Astrocyte of the cerebellum (primary cell): Measurements from ENCODE around the gene BCAN.

Experiments used
- DNase-seq: peaks from one replicate; pipeline ENCODE4 v3.0.0-alpha.2; 2011; ENCODE audit warnings: low read depth
- H3K4me3 ChIP-seq: 2 replicates; pipeline ENCODE4 v1.5.1; 2011; ENCODE audit warnings: mild to moderate bottlenecking, low read depth, low read length, moderate library complexity
- CTCF ChIP-seq: IDR thresholded peaks from 2 replicates; pipeline ENCODE4 v1.5.1; 2012; ENCODE audit warnings: low read length, low read depth, moderate library complexity, mild to moderate bottlenecking; ENCODE audit errors: missing control alignments
- in situ Hi-C: cut with HindIII; loops from 2 replicates; pipeline ENCODE4 v1.10.0; 2017; ENCODE audit warnings: low sequenced_read_pairs

BCAN gene

GRCh38 chr1:156596426-156596825, 45.5 kb upstream of the BCAN start:
- no peak for TF ChIP-seq CTCF
- no peak for DNase-seq
- no peak overlapping the region for H3K4me3 ChIP-seq
- in situ Hi-C loops: no loop called here

GRCh38 chr1:156598125-156598524, 43.8 kb upstream of the BCAN start:
- TF ChIP-seq CTCF: no peak
- no peak for DNase-seq
- in situ Hi-C loops: no loop called here
- no peak overlapping the region for H3K4me3 ChIP-seq

DNA sequence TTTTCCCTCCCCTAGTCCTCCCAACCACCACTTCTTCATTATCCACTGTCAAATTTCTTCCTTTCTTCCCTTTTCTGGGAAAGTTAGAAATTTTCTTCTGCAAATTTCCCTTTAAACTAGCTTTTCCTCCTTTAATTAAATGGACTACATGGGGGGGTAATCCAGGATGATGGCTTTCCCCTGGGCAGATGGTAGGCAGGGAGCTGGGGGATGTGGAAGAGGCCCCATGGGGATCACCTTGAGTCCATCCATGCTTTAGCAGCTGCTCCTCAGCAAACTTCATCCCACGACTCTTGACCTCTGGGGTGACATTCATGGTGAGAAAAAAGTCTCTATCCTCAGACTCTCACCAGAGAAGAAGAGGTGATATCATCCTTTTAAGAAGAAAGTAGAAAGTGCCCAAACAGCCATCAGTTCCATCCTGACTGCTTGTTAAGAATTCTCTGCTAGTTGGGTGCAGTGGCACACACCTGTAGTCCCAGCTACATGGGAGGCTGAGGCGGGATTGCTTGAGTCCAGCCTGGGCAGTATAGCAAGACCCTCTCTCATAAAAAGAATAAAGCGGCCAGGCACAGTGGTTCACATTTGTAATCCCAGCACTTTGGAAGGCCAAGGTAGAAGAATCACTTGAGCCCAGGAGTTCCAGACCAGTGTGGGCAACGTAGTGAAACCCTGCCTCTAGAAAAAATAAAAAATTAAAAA, 43.0 kb upstream of the BCAN start:
- H3K4me3 ChIP-seq: no peak overlapping the region
- no peak for TF ChIP-seq CTCF
- in situ Hi-C loops: no loop called here
- no peak for DNase-seq

DNA sequence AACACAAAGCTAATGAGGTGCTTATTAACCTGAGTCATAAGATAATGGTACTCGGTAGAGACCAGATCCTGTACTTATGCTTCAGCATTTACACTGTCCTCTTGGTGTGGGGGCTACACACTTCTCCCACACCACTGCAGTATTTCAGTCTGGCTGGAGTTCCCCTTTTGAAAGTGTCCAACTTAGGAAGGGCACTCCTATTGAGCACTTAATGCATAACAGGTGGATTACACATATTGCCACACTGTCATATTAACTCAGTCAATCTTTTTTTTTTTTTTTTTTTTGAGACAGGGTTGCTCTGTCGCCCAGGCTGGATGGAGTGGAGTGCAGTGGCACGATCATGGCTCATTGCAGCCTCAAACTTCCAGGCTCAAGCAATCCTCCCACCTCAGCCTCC, 42.1 kb upstream of the BCAN start:
- in situ Hi-C loops: no loop called here
- no peak for DNase-seq
- no peak for TF ChIP-seq CTCF
- no peak overlapping the region for H3K4me3 ChIP-seq

DNA sequence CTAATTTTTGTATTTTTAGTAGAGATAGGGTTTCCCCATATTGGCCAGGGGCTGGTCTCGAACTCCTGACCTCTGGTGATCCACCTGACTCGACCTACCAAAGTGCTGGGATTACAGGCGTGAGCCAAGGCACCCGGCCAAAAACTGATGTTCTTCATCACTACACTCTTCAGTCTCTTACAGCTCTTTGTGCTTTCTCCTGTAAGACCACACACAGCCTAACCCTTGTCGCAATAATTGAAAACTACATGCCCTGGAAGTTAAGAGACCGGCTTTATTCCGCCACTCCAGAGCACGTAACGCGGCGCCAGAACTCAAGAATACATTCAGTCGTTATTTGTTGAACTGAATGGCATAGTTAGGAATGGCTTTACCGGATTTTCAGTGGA, 41.2 kb upstream of the BCAN start:
- H3K4me3 ChIP-seq: peak overlapping the region; percentile 79
- in situ Hi-C loops: no loop called here
- TF ChIP-seq CTCF: no peak
- DNase-seq: no peak

DNA sequence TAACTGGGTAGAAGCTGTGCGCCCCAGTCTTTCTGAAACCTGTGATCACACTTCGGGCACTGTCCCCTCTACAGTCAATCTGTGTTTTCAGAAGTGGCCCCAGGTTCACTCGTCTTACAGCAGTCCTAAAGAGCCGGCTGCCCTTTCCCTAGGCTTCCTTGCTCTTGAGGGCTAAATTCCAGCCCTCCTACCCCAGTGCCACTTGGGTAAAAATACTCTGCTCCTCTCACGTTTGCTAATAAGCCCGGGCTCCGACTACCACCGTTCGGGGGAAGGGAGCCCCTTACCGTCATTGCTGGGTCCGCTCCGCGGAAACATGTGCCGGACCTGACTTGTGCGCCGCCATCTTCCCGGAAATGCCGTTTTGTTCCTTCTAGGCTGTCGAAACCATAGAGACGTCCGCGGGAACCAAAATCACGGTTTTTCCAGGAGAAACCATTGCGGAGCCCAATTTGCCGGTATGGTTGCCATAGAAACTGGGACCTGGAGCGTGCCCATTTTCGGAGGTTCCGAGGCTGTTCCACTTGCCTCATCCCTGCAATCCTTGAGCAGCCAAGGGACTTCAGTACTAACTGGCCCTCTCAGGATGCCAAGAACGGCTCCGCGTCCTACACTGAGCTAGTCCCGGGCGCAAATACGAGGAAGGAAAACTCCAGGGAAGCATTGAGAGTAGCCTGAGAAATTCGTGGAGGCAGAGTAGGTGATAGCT, 40.6 kb upstream of the BCAN start, which contains the start of gene GPATCH4:
Gene GPATCH4 (minus strand): TSS at position 358 of the 709 bp plus-strand sequence.
- in situ Hi-C loops: no loop called here
- no peak for TF ChIP-seq CTCF
- H3K4me3 ChIP-seq: peak within 1 kb of the TSS; percentile 79
- DNase-seq: peak; percentile 82
